Activated CD8-positive, alpha-beta memory T cell treated with anti-CD3 and anti-CD28 coated beads for 36 hours (primary cell): ENCODE data around the gene NEK10. TPM values are rescaled to one million over a fixed set of nuclear protein-coding genes. Genes with fewer than 3 reads are reported as not detected.

Experiments used
- CTCF ChIA-PET: fragments of 350-600 bp; sonication (Branson Sonifier 250); formaldehyde crosslinking; loops from one replicate; lab custom pipeline; 2021; ENCODE audit warnings: antibody characterized with exemption; lab: Charles Lee
- POLR2A ChIA-PET: fragments of 350-600 bp; sonication (Branson Sonifier 250); formaldehyde crosslinking; loops from one replicate; lab custom pipeline; 2021; ENCODE audit warnings: antibody characterized with exemption; lab: Charles Lee
- total RNA-seq, 2 experiments: library from RNA; stranded (reverse); gene quantifications; one replicate each; pipeline ENCODE4 v1.2.3, GENCODE V29; 2021

Gene NEK10
- total RNA-seq, 2 experiments from 2014 or later = 0.30 to 0.34 TPM

DNA sequence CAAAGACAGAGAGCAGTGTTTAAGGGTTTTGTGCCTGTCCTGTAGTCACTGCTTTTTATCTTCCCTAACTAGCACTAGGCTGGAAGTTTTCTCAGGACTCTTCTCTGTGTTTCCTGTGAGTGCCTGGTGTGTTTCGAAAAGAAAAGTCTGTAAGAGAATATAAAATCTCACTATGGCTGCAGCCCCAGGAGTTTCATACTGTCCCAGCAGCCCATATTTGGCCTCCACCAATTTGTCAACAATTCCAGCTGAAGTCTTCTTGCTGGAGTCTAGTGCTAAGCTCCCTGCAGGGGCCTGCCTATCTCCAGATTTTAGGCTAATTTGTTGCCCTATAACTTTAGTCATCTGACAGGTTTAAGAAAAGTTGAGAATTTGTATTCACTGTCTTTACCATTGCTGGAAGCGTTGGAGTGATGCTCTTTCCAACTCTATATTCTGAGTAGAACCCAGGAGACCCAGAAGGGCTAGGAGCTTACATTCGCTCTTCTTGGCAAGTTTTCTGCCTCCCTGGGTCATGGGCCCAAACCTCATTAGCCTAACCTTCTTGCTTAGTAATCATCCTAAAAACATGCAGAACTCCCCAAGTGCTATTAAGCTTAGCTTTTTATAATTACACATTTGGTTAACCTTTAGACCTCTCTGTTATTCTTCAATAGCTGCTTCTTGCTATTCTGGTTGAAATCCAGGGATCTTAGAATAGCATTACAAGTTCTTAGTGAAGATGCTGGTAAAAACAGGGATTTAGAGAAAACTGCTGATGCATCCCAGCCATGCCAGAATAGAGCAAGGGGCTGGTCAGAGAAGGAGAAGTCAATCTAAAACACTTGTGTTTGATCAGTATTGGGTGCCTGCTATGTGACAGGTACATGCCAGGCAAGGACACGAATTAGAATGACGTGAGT, 283.1 kb downstream of the NEK10 start:
- CTCF ChIA-PET = no interaction called here

GRCh38 chr3:27081992-27082607, 287.1 kb downstream of the NEK10 start:
- ChIA-PET POLR2A (no interaction called here), CTCF (no interaction called here)

More for the DNA sequence above, 283.1 kb downstream of the NEK10 start:
- POLR2A ChIA-PET = no interaction called here

GRCh38 chr3:27081566-27081965, 287.6 kb downstream of the NEK10 start:
- ChIA-PET CTCF (no interaction called here), POLR2A (no interaction called here)

DNA sequence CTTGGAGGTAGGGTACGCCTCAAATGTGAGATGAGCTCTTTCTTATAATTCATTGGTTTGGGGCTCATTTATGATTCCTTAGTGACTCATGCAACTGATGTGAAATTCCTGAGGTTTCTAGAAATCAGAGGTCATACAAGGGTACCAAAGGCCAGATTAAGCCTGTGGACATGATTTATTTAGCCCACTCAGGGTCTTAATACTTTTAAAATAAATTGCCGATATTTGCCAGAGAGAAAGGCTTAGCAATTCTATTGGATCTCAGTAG, 289.0 kb downstream of the NEK10 start:
- ChIA-PET CTCF (no interaction called here), POLR2A (interaction anchor here (0.5 kb wide), 1 partner anchor 62 kb away, joined by 10 read pairs; no protein-coding TSS in a partner anchor)

DNA sequence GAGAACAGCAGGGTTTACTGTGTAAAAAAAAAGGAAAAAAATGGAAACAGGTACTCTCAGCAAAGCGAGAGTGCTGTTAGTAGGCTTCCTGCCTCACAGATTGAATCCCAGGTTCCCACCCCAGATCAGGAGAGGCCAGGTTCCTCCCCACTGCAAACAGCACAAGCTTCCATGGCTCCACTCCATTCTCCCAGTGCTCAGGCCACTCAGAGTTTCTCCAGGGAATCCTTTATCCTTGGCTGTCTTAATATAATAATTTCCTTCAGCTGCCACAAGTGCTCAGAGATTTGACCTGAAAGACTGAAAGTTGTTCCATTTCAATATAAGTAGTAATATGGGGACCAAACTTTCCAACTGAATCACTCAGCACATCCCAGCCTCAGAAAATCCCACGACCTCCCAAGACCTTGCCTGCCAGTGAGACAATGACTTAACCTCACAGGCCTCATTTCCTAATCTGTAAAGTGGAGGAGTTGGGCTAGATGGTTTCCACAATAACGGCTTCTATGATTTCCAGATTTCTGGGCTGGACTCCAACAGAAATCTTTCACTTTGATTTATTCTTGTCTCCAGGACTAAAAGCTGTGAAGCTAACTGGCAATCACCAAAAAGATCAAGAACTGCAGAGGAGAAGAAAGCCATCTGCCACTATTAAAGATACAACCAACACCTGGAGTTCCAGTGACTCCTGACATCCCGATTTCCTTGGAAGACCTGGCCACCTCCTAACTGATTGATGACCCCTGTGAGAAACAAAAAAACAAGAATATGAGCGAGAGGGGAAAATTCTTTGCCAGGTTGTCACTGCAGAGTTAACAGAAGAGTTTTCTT, 289.5 kb downstream of the NEK10 start:
- ChIA-PET POLR2A (interaction anchor here (0.5 kb wide), 1 partner anchor 63 kb away, joined by 10 read pairs; no protein-coding TSS in a partner anchor), CTCF (no interaction called here)

DNA sequence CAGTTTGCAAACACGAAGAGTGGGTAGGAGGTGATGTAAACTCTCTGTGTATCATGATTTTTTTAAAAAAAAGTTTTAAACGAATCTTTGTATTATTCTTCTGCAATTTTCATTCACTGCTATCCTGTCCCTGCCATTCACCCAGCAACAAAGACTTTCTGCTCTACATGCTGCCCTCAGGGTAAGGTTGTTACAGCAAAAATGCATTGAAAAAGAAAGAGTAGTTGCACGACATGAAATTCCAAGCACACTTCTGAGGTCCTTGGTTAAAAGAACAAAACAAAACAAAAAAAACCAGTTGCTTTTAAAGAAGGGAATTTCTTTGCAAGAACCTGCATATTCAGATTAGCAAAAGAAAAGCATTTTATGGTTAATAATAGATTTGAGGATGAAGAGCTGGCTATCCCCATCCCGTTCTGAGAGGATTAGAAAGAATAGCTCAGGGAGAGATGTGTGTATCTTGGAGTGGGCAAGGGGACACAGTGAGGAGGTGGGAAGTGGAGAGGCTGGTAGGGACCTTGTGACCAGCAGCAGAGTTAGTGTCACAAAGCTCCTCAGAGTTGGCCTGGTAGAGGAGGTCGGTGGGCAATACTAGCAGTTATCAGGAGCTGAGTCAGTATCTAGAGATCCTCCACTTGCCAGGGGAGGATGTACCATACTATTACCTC, 290.8 kb downstream of the NEK10 start:
- ChIA-PET CTCF (no interaction called here), POLR2A (no interaction called here)

- ChIA-PET POLR2A (no interaction called here), CTCF (no interaction called here)
Measured at GRCh38 chr3:27076815-27077630, 292.2 kb downstream of the NEK10 start.

- POLR2A ChIA-PET = no interaction called here
- CTCF ChIA-PET = no interaction called here
Measured at GRCh38 chr3:27074914-27075313, 294.3 kb downstream of the NEK10 start.

DNA sequence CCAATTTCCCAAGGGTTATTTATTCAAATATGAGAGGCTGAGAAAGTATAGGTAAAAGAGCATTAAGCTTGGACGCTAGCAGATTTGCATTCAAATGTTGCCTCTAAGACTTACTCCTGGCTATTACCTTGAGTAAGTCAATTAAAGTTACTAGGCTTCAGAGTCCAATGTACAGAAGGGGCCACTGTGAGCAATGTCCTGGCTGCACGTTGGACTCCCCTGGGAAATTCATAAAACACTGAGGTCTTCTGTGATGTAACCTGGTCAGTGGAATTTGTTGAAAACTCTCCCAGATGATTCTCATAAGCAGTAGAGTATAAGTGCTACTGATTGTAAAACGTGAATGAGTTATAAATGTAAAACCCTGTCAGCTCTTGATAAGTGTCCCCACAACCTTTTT, 295.3 kb downstream of the NEK10 start:
- CTCF ChIA-PET = no interaction called here
- POLR2A ChIA-PET = no interaction called here

DNA sequence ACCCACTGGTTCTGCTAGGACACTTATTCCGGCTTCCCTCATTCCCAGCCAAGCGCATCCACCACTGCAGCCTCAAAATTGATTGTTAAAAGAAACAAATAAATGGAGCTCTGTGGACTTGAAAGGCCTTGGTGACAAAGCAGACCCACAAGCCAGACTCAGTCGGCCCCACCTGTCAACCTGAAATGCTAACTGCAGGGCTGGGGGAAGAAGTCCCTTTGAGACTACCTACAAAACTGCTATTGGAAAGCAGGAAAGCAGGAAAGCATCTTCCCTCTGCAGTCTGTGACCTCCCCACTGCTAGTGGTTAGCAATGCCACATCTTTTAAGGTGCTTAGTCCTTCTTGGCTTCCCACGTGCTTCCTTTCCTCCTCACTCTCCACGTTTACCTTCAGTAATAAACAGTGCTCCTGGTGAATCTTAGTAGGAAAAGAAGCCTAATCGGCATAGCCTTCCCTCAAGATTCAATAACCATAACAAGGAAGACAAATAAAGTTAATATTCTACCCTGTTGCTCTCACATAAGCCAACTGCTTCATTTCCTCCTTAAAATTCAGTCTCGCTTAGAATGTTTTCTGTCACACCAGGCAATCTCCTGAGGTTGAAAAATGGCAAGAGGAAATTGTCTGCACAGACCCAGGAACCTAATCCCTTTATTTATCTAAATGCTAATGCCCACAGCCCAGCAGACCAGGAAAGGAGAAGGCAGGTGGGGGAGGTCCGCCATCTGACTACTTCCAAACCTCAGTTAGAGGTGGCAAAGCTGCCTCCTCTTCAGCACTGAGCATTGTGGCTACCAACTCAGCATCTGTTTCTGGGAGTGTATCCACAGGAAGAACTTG, 296.2 kb downstream of the NEK10 start:
- POLR2A ChIA-PET = no interaction called here
- CTCF ChIA-PET = no interaction called here

DNA sequence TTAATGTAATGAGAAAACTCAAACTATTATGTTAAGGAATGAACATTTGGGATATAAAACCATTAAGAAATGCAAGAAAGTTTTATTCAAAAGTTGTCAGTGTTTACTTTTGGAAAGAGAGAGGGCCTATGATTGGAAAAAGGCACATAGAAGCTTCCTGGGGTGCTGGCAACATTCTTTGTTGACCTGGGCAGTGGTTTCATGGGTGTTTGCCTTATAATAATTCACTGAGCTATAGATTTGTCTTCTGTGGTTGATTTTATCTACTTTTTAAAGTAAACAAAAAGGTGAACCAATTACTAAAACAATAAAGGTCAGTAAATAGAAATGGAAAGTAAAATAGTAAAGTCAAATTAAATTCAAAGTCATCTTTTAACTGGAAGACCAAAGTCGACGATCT, 308.8 kb downstream of the NEK10 start:
- ChIA-PET POLR2A (no interaction called here), CTCF (no interaction called here)

Other genes starting within 250 kb of the NEK10 start
- 10 to 100 TPM; 57.8 to 66.3 TPM for gene SLC4A7, start 115.0 kb upstream of the NEK10 start, total RNA-seq